HFFc6 (cell line): Measurements from ENCODE around the gene SRPX2. TPM values are rescaled to one million over a fixed set of nuclear protein-coding genes. Genes with fewer than 3 reads are reported as not detected.

Experiments used
- DNase-seq: peaks from one replicate; pipeline ENCODE4 v3.0.0-alpha.2; 2018
- H3K27ac Mint-ChIP-seq: 2 replicates; pipeline ENCODE4 v1.8.0; 2020; ENCODE audit warnings: mild to moderate bottlenecking, mixed read lengths
- H3K27me3 Mint-ChIP-seq: 2 replicates; pipeline ENCODE4 v1.8.0; 2021; ENCODE audit warnings: mild to moderate bottlenecking, moderate library complexity, mixed read lengths; ENCODE audit not compliant: insufficient read depth
- H3K36me3 Mint-ChIP-seq: 2 replicates; pipeline ENCODE4 v1.8.0; 2021; ENCODE audit warnings: low read depth, mixed read lengths
- H3K4me1 Mint-ChIP-seq: 2 replicates; pipeline ENCODE4 v1.8.0; 2020; ENCODE audit warnings: low read depth, mixed read lengths
- H3K4me3 Mint-ChIP-seq: 2 replicates; pipeline ENCODE4 v1.8.0; 2020; ENCODE audit warnings: mild to moderate bottlenecking, moderate library complexity, mixed read lengths
- H3K9me3 Mint-ChIP-seq: 2 replicates; pipeline ENCODE4 v1.8.0; 2020; ENCODE audit warnings: mild to moderate bottlenecking, mixed read lengths
- total RNA-seq, 6 experiments: library from RNA; stranded (reverse); fragmentation: NEBNext Ultra II Directional; extraction: Animal tissue kit (Norgen Biotek cat#: 25700); gene quantifications; 2 replicates in 1 of 6; 3 replicates in 5 of 6; pipeline ENCODE4 v1.2.3, GENCODE V29; 2021
- TF ChIP-seq, protein P1 (sequence below): fragments of 200-600 bp; sonication (generic); IDR thresholded peaks from 2 replicates; pipeline ENCODE4 v1.5.0; 2021; ENCODE audit warnings: antibody characterized with exemption, mild to moderate bottlenecking

SRPX2 gene
- total RNA-seq, 6 experiments from 2014 or later = 16.8 to 32.0 (median 23.7) TPM

DNA sequence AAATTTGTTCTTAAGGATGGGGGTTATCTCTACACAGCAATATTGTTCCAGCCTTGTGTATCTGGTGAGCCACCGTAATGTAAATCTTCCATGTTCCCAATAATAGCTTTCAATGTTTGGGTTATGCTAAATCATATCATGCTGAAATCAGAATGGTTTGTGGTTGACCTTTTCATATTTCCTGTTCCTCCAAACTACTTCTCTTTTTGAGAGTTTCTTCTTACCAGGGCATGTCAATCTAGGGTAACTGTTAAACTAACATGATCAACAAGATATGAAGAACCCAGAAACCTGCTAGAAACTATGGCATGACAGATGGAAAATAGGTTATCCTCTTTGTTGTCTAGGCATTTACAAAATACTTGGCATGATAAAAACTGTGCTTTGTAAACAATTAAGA lies 37.2 kb upstream of the SRPX2 start:
- no peaks in the 10 kb centered on the region for H3K9me3 Mint-ChIP-seq
- no peaks in the 10 kb centered on the region for H3K4me1 Mint-ChIP-seq
- no peak for DNase-seq
- no peak overlapping the region for H3K4me3 Mint-ChIP-seq
- TF ChIP-seq, protein P1, sequence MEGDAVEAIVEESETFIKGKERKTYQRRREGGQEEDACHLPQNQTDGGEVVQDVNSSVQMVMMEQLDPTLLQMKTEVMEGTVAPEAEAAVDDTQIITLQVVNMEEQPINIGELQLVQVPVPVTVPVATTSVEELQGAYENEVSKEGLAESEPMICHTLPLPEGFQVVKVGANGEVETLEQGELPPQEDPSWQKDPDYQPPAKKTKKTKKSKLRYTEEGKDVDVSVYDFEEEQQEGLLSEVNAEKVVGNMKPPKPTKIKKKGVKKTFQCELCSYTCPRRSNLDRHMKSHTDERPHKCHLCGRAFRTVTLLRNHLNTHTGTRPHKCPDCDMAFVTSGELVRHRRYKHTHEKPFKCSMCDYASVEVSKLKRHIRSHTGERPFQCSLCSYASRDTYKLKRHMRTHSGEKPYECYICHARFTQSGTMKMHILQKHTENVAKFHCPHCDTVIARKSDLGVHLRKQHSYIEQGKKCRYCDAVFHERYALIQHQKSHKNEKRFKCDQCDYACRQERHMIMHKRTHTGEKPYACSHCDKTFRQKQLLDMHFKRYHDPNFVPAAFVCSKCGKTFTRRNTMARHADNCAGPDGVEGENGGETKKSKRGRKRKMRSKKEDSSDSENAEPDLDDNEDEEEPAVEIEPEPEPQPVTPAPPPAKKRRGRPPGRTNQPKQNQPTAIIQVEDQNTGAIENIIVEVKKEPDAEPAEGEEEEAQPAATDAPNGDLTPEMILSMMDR = no peak
- peaks cover 6% of the 10 kb centered on the region for H3K27me3 Mint-ChIP-seq
- H3K27ac Mint-ChIP-seq = no peak overlapping the region
- H3K36me3 Mint-ChIP-seq = no peaks in the 10 kb centered on the region

DNA sequence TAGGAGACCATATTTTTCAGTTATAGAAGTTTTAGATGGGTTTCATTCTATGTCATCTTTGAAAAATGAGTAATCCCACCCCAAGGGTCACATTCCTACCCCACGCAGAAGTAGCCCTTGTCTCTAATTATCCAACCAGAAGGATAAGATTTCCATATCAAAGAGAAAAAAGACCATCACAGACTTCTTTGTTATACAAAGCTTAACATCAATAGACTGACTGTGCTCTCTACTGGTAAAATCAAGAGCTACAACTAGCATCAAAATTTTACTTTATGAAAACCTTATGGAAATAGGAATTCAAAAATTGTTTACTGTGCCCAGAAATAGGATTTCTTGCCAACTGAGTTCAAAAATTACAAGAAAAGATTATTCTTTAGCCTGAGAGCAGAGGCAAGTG lies 34.4 kb upstream of the SRPX2 start:
- Mint-ChIP-seq H3K36me3 (no peaks in the 10 kb centered on the region), H3K9me3 (no peaks in the 10 kb centered on the region), H3K4me1 (no peaks in the 10 kb centered on the region), H3K4me3 (no peak overlapping the region), H3K27ac (no peak overlapping the region), H3K27me3 (peaks cover 9% of the 10 kb centered on the region)
- TF ChIP-seq, protein P1 = peak; percentile 26; the same call in 1 of the 2 replicates
- no peak for DNase-seq

DNA sequence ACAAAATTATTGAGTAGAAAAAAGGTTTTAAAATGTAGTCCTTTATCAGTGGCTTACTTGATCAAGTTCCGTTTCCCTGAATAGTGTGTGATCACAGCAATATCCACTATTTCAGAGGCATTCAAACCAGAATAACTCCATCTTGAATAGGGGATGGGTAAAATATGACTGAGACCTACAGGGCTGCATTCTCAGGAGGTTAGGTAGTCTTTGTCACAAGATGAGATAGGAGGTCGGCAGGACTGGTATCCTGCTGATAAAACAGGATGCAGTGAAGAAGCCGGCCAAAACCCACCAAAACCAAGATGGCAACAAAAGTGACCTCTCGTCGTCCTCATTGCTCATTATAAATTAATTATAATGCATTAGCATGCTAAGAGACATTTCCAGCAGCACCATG lies 32.0 kb upstream of the SRPX2 start:
- H3K36me3 Mint-ChIP-seq = no peaks in the 10 kb centered on the region
- TF ChIP-seq, protein P1 = no peak
- peaks cover 9% of the 10 kb centered on the region for H3K4me1 Mint-ChIP-seq
- DNase-seq = no peak
- 0 out of 2 replicates have a peak, but pooled peaks cover 6% of the 10 kb centered on the region for H3K27me3 Mint-ChIP-seq
- H3K4me3 Mint-ChIP-seq = no peak overlapping the region; the same call in 1 of the 2 replicates
- no peak overlapping the region for H3K27ac Mint-ChIP-seq
- H3K9me3 Mint-ChIP-seq = no peaks in the 10 kb centered on the region

DNA sequence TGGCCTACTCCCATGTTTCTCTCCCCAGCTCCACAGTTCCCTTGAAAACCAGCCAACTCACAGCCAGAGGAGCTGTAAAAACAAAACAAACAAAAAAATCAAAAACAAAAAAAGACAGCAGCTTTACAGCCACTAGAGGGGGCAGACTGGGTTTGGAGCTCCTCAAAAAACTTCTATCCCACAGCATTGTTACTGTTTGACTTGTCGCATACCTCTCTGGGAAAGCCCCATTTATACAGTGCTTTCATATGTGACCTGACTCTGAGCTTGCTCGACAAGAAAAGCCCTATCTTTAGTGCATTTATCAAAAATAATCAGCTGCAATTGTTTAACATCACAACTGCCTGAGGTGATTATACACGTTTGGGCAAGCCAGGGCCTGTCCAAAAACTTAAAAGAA lies 29.0 kb upstream of the SRPX2 start:
- DNase-seq = peak; percentile 58
- Mint-ChIP-seq H3K4me3 (no peak overlapping the region), H3K9me3 (no peaks in the 10 kb centered on the region), H3K27ac (no peak overlapping the region; the same call in 1 of the 2 replicates), H3K27me3 (0 out of 2 replicates have a peak, but pooled peaks cover 4% of the 10 kb centered on the region), H3K4me1 (peaks cover 9% of the 10 kb centered on the region), H3K36me3 (no peaks in the 10 kb centered on the region)
- TF ChIP-seq, protein P1 = peak; percentile 75

DNA sequence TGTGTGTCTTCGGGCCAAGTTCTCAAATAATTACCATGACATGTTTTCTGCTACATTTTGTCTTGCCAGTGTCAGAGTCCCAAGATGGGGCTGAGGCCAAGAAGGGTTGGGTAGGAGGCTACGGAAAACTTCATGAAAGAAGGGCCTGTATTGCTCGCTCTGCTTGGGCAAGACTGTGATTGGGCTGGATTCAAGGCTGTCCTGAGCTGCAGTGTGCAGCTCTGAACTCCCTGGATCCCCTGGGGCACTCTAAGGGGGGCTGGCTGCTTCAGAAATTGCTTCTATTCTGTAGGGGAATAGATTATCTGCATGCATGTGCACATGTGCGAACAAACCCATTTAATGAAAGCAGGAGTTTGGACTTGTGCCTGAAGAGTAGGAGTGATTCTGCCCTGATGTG lies 21.0 kb upstream of the SRPX2 start:
- Mint-ChIP-seq H3K4me1 (no peaks in the 10 kb centered on the region), H3K27me3 (no peaks in the 10 kb centered on the region), H3K9me3 (no peaks in the 10 kb centered on the region), H3K36me3 (no peaks in the 10 kb centered on the region), H3K4me3 (no peak overlapping the region), H3K27ac (no peak overlapping the region)
- TF ChIP-seq, protein P1 = no peak
- no peak for DNase-seq

DNA sequence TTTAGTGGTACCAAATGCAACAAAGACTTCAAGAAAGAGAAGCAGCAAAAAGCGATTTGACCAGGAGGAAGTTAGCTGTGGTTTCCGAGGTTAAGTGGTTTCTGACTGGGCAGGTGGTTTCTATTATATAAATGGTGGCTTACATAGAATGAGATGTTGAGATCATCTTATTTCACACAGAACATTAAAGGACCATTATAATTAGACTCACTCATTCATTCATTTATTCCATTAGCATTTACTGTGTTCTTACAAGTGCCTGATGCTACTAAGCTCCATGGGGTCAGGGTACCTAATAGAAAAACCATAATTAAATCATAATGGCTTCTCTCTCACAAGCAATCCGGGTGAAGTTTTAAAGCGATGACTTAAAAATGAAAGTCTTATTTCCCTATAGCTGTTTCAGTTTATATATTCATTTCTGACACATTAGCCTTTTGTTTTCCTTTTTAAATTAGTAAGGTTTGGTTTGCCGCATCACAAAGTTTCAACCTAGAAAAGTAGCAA lies 18.0 kb upstream of the SRPX2 start:
- Mint-ChIP-seq H3K27ac (no peak overlapping the region), H3K4me1 (no peaks in the 10 kb centered on the region), H3K9me3 (no peaks in the 10 kb centered on the region), H3K4me3 (no peak overlapping the region), H3K27me3 (no peaks in the 10 kb centered on the region), H3K36me3 (no peaks in the 10 kb centered on the region)
- TF ChIP-seq, protein P1 = no peak
- no peak for DNase-seq
